Measurements from ENCODE around the gene NLGN1.

NLGN1 gene

DNA sequence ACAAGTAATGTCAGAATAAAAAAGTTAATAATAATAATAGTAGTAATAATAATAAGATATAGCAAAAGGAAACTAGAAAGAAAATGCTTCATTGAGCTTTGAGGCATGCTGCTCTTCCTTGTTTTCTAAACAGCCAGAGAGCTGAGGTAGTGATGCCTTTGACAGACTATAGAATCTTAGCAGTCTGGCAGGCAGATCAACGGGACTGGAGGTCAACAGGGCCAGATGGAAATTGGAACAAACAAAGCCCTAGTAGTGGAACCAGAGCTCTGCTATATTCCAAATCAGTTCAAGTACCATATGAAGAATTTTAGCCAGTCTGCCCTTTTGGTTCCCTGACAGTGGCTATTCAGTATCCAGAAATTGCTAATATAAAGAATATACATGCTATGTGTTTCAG lies 278.6 kb downstream of the NLGN1 start:
- ATAC-seq: no peak
- no peak for TF ChIP-seq ESRRG (CRISPR knock-in tag; IDR thresholded peaks at IDR 0.05)
- TF ChIP-seq, protein P1, sequence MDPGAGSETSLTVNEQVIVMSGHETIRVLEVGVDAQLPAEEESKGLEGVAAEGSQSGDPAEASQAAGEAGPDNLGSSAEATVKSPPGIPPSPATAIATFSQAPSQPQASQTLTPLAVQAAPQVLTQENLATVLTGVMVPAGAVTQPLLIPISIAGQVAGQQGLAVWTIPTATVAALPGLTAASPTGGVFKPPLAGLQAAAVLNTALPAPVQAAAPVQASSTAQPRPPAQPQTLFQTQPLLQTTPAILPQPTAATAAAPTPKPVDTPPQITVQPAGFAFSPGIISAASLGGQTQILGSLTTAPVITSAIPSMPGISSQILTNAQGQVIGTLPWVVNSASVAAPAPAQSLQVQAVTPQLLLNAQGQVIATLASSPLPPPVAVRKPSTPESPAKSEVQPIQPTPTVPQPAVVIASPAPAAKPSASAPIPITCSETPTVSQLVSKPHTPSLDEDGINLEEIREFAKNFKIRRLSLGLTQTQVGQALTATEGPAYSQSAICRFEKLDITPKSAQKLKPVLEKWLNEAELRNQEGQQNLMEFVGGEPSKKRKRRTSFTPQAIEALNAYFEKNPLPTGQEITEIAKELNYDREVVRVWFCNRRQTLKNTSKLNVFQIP (CRISPR knock-in tag; IDR thresholded peaks at IDR 0.05; ENCODE audit: borderline replicate concordance, low read depth): no peak
- no peak for TF ChIP-seq SNAI2 (CRISPR knock-in tag; IDR thresholded peaks at IDR 0.05)
- TF ChIP-seq ARNTL (CRISPR knock-in tag; IDR thresholded peaks at IDR 0.05; ENCODE audit: borderline replicate concordance, low read depth): no peak
- TF ChIP-seq PPARA (CRISPR knock-in tag; IDR thresholded peaks at IDR 0.05; ENCODE audit: borderline replicate concordance): no peak
- TF ChIP-seq GLIS3 (CRISPR knock-in tag; IDR thresholded peaks at IDR 0.05): no peak
- TF ChIP-seq TOX (CRISPR knock-in tag; IDR thresholded peaks at IDR 0.05; ENCODE audit: borderline replicate concordance): no peak

DNA sequence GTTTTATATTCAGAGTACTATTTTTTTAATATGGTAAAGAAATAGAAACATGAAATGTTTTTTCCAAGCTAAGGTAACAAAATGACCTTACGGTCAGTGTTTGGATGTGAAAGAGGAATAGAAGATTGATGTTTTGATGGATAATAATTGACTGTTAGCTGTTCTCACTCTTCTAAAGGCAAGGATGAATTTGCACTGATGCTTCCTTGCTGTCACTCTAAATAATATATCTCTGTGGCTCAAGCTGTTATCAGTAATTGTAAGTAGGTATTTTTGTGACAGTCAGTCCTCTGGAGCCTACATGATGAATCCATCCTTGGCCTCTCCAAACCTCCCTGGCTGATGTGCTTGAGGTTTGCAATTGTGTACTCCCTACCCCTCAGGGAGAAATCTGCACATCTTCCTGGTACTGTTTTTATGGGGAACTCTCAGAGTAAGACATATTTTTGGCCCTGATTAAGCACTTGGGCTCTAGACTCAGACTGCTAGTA lies 283.7 kb downstream of the NLGN1 start:
- TF ChIP-seq GLIS3 (CRISPR knock-in tag; IDR thresholded peaks at IDR 0.05): no peak
- TF ChIP-seq SNAI2 (CRISPR knock-in tag; IDR thresholded peaks at IDR 0.05): no peak
- no peak for TF ChIP-seq CSDC2 (CRISPR knock-in tag; IDR thresholded peaks at IDR 0.05)
- TF ChIP-seq ZNF70 (CRISPR knock-in tag; IDR thresholded peaks at IDR 0.05): no peak
- no peak for TF ChIP-seq ZNF565 (CRISPR knock-in tag; conservative IDR thresholded peaks at IDR 0.05; ENCODE audit: low read depth)
- TF ChIP-seq RARB (CRISPR knock-in tag; IDR thresholded peaks at IDR 0.05): no peak
- no peak for TF ChIP-seq ISL1 (CRISPR knock-in tag; IDR thresholded peaks at IDR 0.05)
- TF ChIP-seq PPARA (CRISPR knock-in tag; IDR thresholded peaks at IDR 0.05; ENCODE audit: borderline replicate concordance): no peak
- TF ChIP-seq, protein P2, sequence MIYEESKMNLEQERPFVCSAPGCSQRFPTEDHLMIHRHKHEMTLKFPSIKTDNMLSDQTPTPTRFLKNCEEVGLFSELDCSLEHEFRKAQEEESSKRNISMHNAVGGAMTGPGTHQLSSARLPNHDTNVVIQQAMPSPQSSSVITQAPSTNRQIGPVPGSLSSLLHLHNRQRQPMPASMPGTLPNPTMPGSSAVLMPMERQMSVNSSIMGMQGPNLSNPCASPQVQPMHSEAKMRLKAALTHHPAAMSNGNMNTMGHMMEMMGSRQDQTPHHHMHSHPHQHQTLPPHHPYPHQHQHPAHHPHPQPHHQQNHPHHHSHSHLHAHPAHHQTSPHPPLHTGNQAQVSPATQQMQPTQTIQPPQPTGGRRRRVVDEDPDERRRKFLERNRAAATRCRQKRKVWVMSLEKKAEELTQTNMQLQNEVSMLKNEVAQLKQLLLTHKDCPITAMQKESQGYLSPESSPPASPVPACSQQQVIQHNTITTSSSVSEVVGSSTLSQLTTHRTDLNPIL (CRISPR knock-in tag; IDR thresholded peaks at IDR 0.05; ENCODE audit: low read depth): no peak
- TF ChIP-seq TOX (CRISPR knock-in tag; IDR thresholded peaks at IDR 0.05; ENCODE audit: borderline replicate concordance): no peak
- no peak for ATAC-seq

DNA sequence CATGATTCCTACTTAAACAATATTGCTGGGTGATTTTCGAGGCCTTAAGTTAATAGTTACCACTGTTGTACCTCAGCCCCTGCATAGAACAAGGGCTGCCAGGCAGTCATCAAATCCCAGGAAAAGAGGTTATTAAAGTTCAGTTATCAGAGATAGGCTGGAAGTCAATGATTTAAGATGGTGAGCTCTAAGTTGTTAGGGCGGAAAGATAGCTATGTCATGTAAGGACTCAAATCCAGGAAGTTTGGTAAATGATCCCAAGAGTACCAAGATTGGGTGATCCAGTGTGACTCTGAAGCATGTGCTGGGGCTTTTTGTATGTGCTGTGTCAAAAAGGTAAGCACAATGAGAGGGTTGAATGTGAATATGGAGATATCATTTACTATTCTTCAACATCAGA lies 287.9 kb downstream of the NLGN1 start:
- TF ChIP-seq ZNF565 (CRISPR knock-in tag; conservative IDR thresholded peaks at IDR 0.05; ENCODE audit: low read depth) (no peak), GLIS3 (CRISPR knock-in tag; IDR thresholded peaks at IDR 0.05) (no peak), TCF4 (CRISPR knock-in tag; IDR thresholded peaks at IDR 0.05; ENCODE audit: borderline replicate concordance) (no peak), RARB (CRISPR knock-in tag; IDR thresholded peaks at IDR 0.05) (no peak), ISL1 (CRISPR knock-in tag; IDR thresholded peaks at IDR 0.05) (no peak), CSDC2 (CRISPR knock-in tag; IDR thresholded peaks at IDR 0.05) (no peak), ZC3H10 (CRISPR knock-in tag; IDR thresholded peaks at IDR 0.05) (no peak), ZFP3 (CRISPR knock-in tag; IDR thresholded peaks at IDR 0.05) (no peak), TOX (CRISPR knock-in tag; IDR thresholded peaks at IDR 0.05; ENCODE audit: borderline replicate concordance) (no peak), SNAI2 (CRISPR knock-in tag; IDR thresholded peaks at IDR 0.05) (no peak), ZFP30 (CRISPR knock-in tag; IDR thresholded peaks at IDR 0.05) (no peak), OSR1 (CRISPR knock-in tag; IDR thresholded peaks at IDR 0.05) (no peak)
- TF ChIP-seq, protein P2 (CRISPR knock-in tag; IDR thresholded peaks at IDR 0.05; ENCODE audit: low read depth): no peak
- TF ChIP-seq, protein P1 (CRISPR knock-in tag; IDR thresholded peaks at IDR 0.05; ENCODE audit: borderline replicate concordance, low read depth): no peak
- TF ChIP-seq, protein P3, sequence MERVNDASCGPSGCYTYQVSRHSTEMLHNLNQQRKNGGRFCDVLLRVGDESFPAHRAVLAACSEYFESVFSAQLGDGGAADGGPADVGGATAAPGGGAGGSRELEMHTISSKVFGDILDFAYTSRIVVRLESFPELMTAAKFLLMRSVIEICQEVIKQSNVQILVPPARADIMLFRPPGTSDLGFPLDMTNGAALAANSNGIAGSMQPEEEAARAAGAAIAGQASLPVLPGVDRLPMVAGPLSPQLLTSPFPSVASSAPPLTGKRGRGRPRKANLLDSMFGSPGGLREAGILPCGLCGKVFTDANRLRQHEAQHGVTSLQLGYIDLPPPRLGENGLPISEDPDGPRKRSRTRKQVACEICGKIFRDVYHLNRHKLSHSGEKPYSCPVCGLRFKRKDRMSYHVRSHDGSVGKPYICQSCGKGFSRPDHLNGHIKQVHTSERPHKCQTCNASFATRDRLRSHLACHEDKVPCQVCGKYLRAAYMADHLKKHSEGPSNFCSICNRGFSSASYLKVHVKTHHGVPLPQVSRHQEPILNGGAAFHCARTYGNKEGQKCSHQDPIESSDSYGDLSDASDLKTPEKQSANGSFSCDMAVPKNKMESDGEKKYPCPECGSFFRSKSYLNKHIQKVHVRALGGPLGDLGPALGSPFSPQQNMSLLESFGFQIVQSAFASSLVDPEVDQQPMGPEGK (CRISPR knock-in tag; IDR thresholded peaks at IDR 0.05; ENCODE audit: borderline replicate concordance): no peak
- TF ChIP-seq, protein P4, sequence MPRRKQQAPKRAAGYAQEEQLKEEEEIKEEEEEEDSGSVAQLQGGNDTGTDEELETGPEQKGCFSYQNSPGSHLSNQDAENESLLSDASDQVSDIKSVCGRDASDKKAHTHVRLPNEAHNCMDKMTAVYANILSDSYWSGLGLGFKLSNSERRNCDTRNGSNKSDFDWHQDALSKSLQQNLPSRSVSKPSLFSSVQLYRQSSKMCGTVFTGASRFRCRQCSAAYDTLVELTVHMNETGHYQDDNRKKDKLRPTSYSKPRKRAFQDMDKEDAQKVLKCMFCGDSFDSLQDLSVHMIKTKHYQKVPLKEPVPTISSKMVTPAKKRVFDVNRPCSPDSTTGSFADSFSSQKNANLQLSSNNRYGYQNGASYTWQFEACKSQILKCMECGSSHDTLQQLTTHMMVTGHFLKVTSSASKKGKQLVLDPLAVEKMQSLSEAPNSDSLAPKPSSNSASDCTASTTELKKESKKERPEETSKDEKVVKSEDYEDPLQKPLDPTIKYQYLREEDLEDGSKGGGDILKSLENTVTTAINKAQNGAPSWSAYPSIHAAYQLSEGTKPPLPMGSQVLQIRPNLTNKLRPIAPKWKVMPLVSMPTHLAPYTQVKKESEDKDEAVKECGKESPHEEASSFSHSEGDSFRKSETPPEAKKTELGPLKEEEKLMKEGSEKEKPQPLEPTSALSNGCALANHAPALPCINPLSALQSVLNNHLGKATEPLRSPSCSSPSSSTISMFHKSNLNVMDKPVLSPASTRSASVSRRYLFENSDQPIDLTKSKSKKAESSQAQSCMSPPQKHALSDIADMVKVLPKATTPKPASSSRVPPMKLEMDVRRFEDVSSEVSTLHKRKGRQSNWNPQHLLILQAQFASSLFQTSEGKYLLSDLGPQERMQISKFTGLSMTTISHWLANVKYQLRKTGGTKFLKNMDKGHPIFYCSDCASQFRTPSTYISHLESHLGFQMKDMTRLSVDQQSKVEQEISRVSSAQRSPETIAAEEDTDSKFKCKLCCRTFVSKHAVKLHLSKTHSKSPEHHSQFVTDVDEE (CRISPR knock-in tag; IDR thresholded peaks at IDR 0.05): no peak
- ATAC-seq: no peak

Measured in SK-N-SH treated with all-trans-retinoic acid at 6 μM for 48 hours (cell line).